Activated T-cell treated with anti-CD3 and anti-CD28 coated beads, Interleukin-2, amount 50 U/mL, for 4 hours (primary cell): ENCODE results near the gene TICRR. TPM values are rescaled to one million over a fixed set of nuclear protein-coding genes. Genes with fewer than 3 reads are reported as not detected.

Experiments
- ATAC-seq, 2 donors: fragments of 200-7000 bp; cut with Tn5 transposase; one replicate each; pipeline ENCODE4 v1.10.0; 2021
- DNase-seq: peaks from one replicate; pipeline ENCODE4 v3.0.0-alpha.2; 2020
- H3K27me3 Mint-ChIP-seq: one replicate; pipeline ENCODE4 v1.8.0; 2021; ENCODE audit warnings: low read depth, mixed read lengths
- H3K36me3 Mint-ChIP-seq: one replicate; pipeline ENCODE4 v1.8.0; 2022; ENCODE audit warnings: mixed read lengths; ENCODE audit not compliant: insufficient read depth
- H3K4me1 Mint-ChIP-seq: one replicate; pipeline ENCODE4 v1.8.0; 2021; ENCODE audit warnings: low read depth, mixed read lengths
- H3K4me3 Mint-ChIP-seq: one replicate; pipeline ENCODE4 v1.8.0; 2021; ENCODE audit warnings: mild to moderate bottlenecking, moderate library complexity, mixed read lengths
- H3K9me3 Mint-ChIP-seq: one replicate; pipeline ENCODE4 v1.8.0; 2021; ENCODE audit warnings: mixed read lengths
- total RNA-seq, 3 donors: library from RNA; stranded (reverse); gene quantifications; one replicate each; pipeline ENCODE4 v1.2.1, GENCODE V29; 2021

The TICRR gene
- total RNA-seq, 3 donors from 2014 or later: 3.3 to 5.1 (median 4.5) TPM

DNA sequence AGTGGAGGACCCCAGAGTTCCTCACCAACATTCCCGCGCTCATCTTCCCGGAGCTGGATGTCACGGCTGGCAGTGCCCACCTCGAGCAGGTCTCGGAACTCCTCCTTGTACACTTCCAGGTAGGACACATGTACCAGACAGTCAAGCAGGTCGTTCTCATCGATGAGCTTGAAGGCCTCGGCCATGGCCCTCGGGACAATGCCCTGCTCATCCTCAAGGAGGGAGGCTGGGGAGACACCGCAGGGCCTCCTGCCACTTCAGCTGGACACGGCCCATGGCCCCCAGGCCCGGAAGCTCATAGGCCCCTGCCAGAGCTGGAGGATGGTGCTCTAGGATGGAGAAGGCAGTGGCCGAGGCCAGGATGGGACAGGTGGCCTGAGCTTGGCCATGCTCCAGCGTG is 74.4 kb downstream of the TICRR start:
- no peaks in the 10 kb centered on the region for H3K9me3 Mint-ChIP-seq
- ATAC-seq (no peak), DNase-seq (no peak)
- no peak overlapping the region for H3K4me3 Mint-ChIP-seq
- H3K36me3 Mint-ChIP-seq: no peaks in the 10 kb centered on the region
- H3K4me1 Mint-ChIP-seq: peaks cover 5% of the 10 kb centered on the region
- H3K27me3 Mint-ChIP-seq: peaks cover 28% of the 10 kb centered on the region

GRCh38 chr15:89652131-89652530 is 76.9 kb downstream of the TICRR start:
- ATAC-seq (no peak), DNase-seq (no peak)
- Mint-ChIP-seq H3K4me1 (peaks cover 11% of the 10 kb centered on the region), H3K36me3 (no peaks in the 10 kb centered on the region), H3K4me3 (no peak overlapping the region), H3K9me3 (no peaks in the 10 kb centered on the region), H3K27me3 (peaks cover 39% of the 10 kb centered on the region)

DNA sequence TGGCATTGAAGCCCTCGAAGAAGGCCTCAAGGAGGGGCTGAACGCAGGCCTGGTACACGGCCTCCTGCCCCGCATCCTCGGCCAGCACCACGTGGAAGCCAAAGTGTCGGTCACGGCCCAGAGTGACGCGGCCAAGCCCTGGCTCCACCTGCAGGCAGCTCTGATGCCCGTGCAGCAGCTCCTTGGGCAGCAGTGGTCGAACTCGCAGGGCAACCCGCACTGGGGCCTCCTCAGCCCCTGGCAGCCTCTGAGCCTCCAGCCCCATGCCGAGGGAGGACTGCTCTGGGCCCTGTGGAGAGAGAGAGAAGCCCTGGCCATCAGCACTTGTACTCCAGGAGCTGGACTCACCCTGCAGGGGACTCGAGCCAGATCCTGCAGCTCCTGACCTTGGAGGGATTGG is 77.4 kb downstream of the TICRR start:
- H3K27me3 Mint-ChIP-seq: peaks cover 40% of the 10 kb centered on the region
- no peak overlapping the region for H3K4me3 Mint-ChIP-seq
- H3K9me3 Mint-ChIP-seq: no peaks in the 10 kb centered on the region
- peaks cover 11% of the 10 kb centered on the region for H3K4me1 Mint-ChIP-seq
- ATAC-seq: no peak
- H3K36me3 Mint-ChIP-seq: no peaks in the 10 kb centered on the region
- DNase-seq: no peak

- H3K4me3 Mint-ChIP-seq: no peak overlapping the region
- H3K36me3 Mint-ChIP-seq: no peaks in the 10 kb centered on the region
- H3K4me1 Mint-ChIP-seq: peaks cover 11% of the 10 kb centered on the region
- peaks cover 44% of the 10 kb centered on the region for H3K27me3 Mint-ChIP-seq
- no peaks in the 10 kb centered on the region for H3K9me3 Mint-ChIP-seq
- DNase-seq (no peak), ATAC-seq (no peak)
Measured at GRCh38 chr15:89653578-89653977, 78.3 kb downstream of the TICRR start.

- DNase-seq (no peak), ATAC-seq (no peak)
- no peaks in the 10 kb centered on the region for H3K9me3 Mint-ChIP-seq
- peaks cover 46% of the 10 kb centered on the region for H3K27me3 Mint-ChIP-seq
- peaks cover 11% of the 10 kb centered on the region for H3K4me1 Mint-ChIP-seq
- peak overlapping the region; percentile 57 for H3K4me3 Mint-ChIP-seq
- H3K36me3 Mint-ChIP-seq: no peaks in the 10 kb centered on the region
Measured at GRCh38 chr15:89654301-89654761, 79.1 kb downstream of the TICRR start.

DNA sequence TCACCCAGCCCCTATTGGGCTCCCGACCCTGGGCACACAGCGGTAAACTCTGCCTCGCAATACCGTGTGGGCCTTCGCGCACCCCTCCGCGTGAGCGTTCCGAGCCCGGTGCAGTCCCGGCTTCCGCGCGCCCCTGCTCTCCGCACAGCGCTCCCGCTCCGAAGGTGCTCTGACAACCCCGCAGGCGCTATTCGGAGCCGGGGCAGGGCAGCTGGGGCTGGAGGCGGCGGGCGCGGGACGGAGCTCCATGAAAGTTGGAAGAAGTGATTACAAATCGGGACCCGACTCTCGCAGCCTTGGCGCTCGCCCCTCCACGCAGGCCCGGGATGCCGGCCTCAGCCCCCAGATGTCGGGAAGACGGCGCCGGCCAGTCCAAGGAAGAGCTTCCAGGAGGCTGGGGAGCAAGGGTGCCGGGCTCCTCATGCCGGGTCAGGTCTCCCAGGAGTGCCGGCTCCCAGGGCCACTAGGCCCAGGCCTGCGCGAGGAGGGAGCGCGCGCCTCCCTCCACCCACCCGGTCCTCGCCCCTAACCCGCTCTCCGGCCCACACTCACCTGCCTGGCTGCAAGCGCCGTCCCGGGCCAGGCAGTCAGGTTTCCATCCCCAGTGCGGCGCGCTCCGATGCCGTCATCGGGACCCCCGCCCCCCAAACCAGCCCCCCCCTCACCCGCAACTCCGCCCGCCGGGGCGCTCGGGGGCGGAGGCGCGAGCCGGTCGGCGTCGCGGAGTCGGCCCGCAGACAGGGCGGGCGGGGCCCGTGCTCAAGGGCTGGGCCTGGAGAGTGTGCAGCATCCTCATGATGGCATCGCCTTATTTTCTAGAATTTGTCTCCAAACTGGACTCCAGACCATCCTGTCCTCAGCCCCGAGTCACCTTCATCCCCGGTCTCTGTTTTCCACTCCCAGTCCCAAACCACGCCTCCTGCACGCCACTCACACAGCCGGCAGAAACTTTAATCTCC is 79.9 kb downstream of the TICRR start, which contains the start of gene KIF7:
TSS of gene KIF7 (minus strand) at position 621 of the 959 bp plus-strand sequence. CDS start 2,537 bp downstream, outside the sequence.
- Mint-ChIP-seq H3K4me1 (peaks cover 11% of the 10 kb centered on the region), H3K4me3 (peak within 1 kb of the TSS; percentile 66), H3K36me3 (no peaks in the 10 kb centered on the region), H3K27me3 (peaks cover 53% of the 10 kb centered on the region), H3K9me3 (no peaks in the 10 kb centered on the region)
- no peak for DNase-seq
- peak; percentile 75 for ATAC-seq

- Mint-ChIP-seq H3K27me3 (peaks cover 57% of the 10 kb centered on the region), H3K4me1 (peaks cover 11% of the 10 kb centered on the region), H3K36me3 (no peaks in the 10 kb centered on the region), H3K9me3 (no peaks in the 10 kb centered on the region), H3K4me3 (peak overlapping the region; percentile 66)
- DNase-seq (no peak), ATAC-seq (no peak)
Measured at GRCh38 chr15:89656116-89656815, 81.0 kb downstream of the TICRR start.

GRCh38 chr15:89657686-89658200 is 82.5 kb downstream of the TICRR start:
- DNase-seq (no peak), ATAC-seq (no peak)
- peaks cover 11% of the 10 kb centered on the region for H3K4me1 Mint-ChIP-seq
- no peaks in the 10 kb centered on the region for H3K9me3 Mint-ChIP-seq
- H3K36me3 Mint-ChIP-seq: no peaks in the 10 kb centered on the region
- peaks cover 52% of the 10 kb centered on the region for H3K27me3 Mint-ChIP-seq
- no peak overlapping the region for H3K4me3 Mint-ChIP-seq

GRCh38 chr15:89659295-89659694 is 84.0 kb downstream of the TICRR start:
- peaks cover 10% of the 10 kb centered on the region for H3K4me1 Mint-ChIP-seq
- no peak for DNase-seq
- no peaks in the 10 kb centered on the region for H3K9me3 Mint-ChIP-seq
- no peak for ATAC-seq
- no peaks in the 10 kb centered on the region for H3K36me3 Mint-ChIP-seq
- H3K4me3 Mint-ChIP-seq: no peak overlapping the region
- peaks cover 44% of the 10 kb centered on the region for H3K27me3 Mint-ChIP-seq

GRCh38 chr15:89660556-89660955 is 85.3 kb downstream of the TICRR start:
- Mint-ChIP-seq H3K4me1 (peaks cover 7% of the 10 kb centered on the region), H3K36me3 (no peaks in the 10 kb centered on the region), H3K9me3 (no peaks in the 10 kb centered on the region), H3K27me3 (peaks cover 45% of the 10 kb centered on the region), H3K4me3 (no peak overlapping the region)
- DNase-seq (no peak), ATAC-seq (no peak)

GRCh38 chr15:89662893-89663626 is 87.8 kb downstream of the TICRR start:
- Mint-ChIP-seq H3K4me1 (peaks cover 3% of the 10 kb centered on the region), H3K9me3 (no peaks in the 10 kb centered on the region), H3K27me3 (peaks cover 41% of the 10 kb centered on the region), H3K4me3 (no peak overlapping the region), H3K36me3 (no peaks in the 10 kb centered on the region)
- DNase-seq (no peak), ATAC-seq (no peak)

- ATAC-seq: no peak
- no peaks in the 10 kb centered on the region for H3K36me3 Mint-ChIP-seq
- peaks cover 3% of the 10 kb centered on the region for H3K4me1 Mint-ChIP-seq
- H3K9me3 Mint-ChIP-seq: no peaks in the 10 kb centered on the region
- H3K4me3 Mint-ChIP-seq: no peak overlapping the region
- peaks cover 33% of the 10 kb centered on the region for H3K27me3 Mint-ChIP-seq
- no peak for DNase-seq
Measured at GRCh38 chr15:89664441-89665350, 89.4 kb downstream of the TICRR start.
